PC-9 (cell line): Measurements from ENCODE around the gene CDC37L1. TPM values are rescaled to one million over a fixed set of nuclear protein-coding genes. Genes with fewer than 3 reads are reported as not detected.

Source experiments
- BruUV-seq: library from RNA; stranded (reverse); fragments of 400-500 nt; replicated peaks from 2 replicates; lab custom pipeline; 2021; lab: Mats Ljungman, UMichigan
- CTCF ChIA-PET: fragments of 300-600 bp; sonication (Branson Sonifier 250); formaldehyde crosslinking; loops from one replicate; lab custom pipeline; 2022; ENCODE audit warnings: antibody characterized with exemption; lab: Charles Lee
- POLR2A ChIA-PET: fragments of 300-600 bp; sonication (Branson Sonifier 250); formaldehyde crosslinking; loops from one replicate; lab custom pipeline; 2022; ENCODE audit warnings: antibody characterized with exemption; ENCODE audit not compliant: unreplicated experiment; lab: Charles Lee
- DNase-seq, 2 experiments: peaks; one replicate each; pipeline versions ENCODE4 v3.0.0 to v3.0.0-alpha.2; 2015 to 2022; ENCODE audit warnings: mixed read lengths in 1 of 2
- H2AFZ ChIP-seq: fragments of 200-600 bp; sonication (generic); 2 replicates; pipeline ENCODE4 v1.8.1; 2017; ENCODE audit warnings: antibody characterized with exemption
- H3F3A ChIP-seq: fragments of 200-600 bp; sonication (generic); 2 replicates; pipeline ENCODE4 v1.8.1; 2017; ENCODE audit warnings: antibody characterized with exemption, mild to moderate bottlenecking, low read depth; ENCODE audit not compliant: insufficient read depth
- H3K27ac ChIP-seq: fragments of 200-600 bp; sonication (generic); 2 replicates; pipeline ENCODE4 v1.6.1; 2016; ENCODE audit warnings: mixed run types
- H3K27me3 ChIP-seq: fragments of 200-600 bp; sonication (generic); 2 replicates; pipeline ENCODE4 v1.6.1; 2016; ENCODE audit warnings: low read depth, mixed run types; ENCODE audit not compliant: insufficient read depth
- H3K36me3 ChIP-seq: fragments of 200-600 bp; sonication (generic); 2 replicates; pipeline ENCODE4 v1.6.1; 2016; ENCODE audit warnings: low read depth, mixed run types
- H3K4me1 ChIP-seq: fragments of 200-600 bp; sonication (generic); replicated peaks from 2 replicates; pipeline ENCODE4 v1.6.1; 2016; ENCODE audit warnings: mixed run types; ENCODE audit not compliant: insufficient read depth
- H3K4me2 ChIP-seq: fragments of 200-600 bp; sonication (generic); 2 replicates; pipeline ENCODE4 v1.6.1; 2017; ENCODE audit warnings: mixed run types
- H3K4me3 ChIP-seq: fragments of 200-600 bp; sonication (generic); 2 replicates; pipeline ENCODE4 v1.6.1; 2016; ENCODE audit warnings: mixed run types
- H3K79me2 ChIP-seq: fragments of 200-600 bp; sonication (generic); 2 replicates; pipeline ENCODE4 v1.6.1; 2017; ENCODE audit warnings: low read depth, mixed run types
- H3K9me2 ChIP-seq: fragments of 200-600 bp; sonication (generic); 2 replicates; pipeline ENCODE4 v1.8.1; 2017; ENCODE audit warnings: mild to moderate bottlenecking; ENCODE audit not compliant: insufficient read depth
- H3K9me3 ChIP-seq: fragments of 200-600 bp; sonication (generic); 2 replicates; pipeline ENCODE4 v1.8.1; 2016; ENCODE audit warnings: low read depth; ENCODE audit not compliant: insufficient read depth
- H4K20me1 ChIP-seq: fragments of 200-600 bp; sonication (generic); 2 replicates; pipeline ENCODE4 v1.8.1; 2017; ENCODE audit not compliant: insufficient read depth
- EZH2 ChIP-seq: fragments of 200-600 bp; sonication (generic); IDR thresholded peaks from 2 replicates; pipeline ENCODE4 v1.8.0; 2017; ENCODE audit warnings: antibody characterized with exemption, low read depth
- intact Hi-C: fragments of 100-400 bp; cut with micrococcal nuclease; formaldehyde crosslinking; loops from one replicate; pipeline ENCODE4 v1.10.0; 2022; ENCODE audit not compliant: unreplicated experiment
- total RNA-seq: library from RNA; stranded (reverse); gene quantifications from 2 replicates; pipeline ENCODE4 v1.2.3, GENCODE V29; 2021
- TF ChIP-seq, protein P1 (sequence below): fragments of 200-600 bp; sonication (generic); conservative IDR thresholded peaks from 2 replicates; pipeline ENCODE4 v1.6.1; 2017; ENCODE audit warnings: mixed run types, antibody characterized with exemption, mild to moderate bottlenecking, moderate library complexity

The CDC37L1 gene
- total RNA-seq, 1 experiment from 2014 or later: 6.7 TPM

- Histone ChIP-seq H3K4me2 (no peak overlapping the region), H2AFZ (no peak overlapping the region), H3K9me3 (no peaks in the 10 kb centered on the region), H3F3A (no peaks in the 10 kb centered on the region), H3K9me2 (no peaks in the 10 kb centered on the region), H3K4me3 (no peak overlapping the region), H3K36me3 (peaks cover 13% of the 10 kb centered on the region; the same call in 1 of the 2 replicates), H3K27ac (no peak overlapping the region), H4K20me1 (no peaks in the 10 kb centered on the region), H3K79me2 (no peaks in the 10 kb centered on the region), H3K27me3 (no peaks in the 10 kb centered on the region), H3K4me1 (no peaks in the 10 kb centered on the region)
- ChIA-PET POLR2A (no interaction called here), CTCF (interaction anchor here (0.5 kb wide), 1 partner anchor 36 kb away, joined by 3 read pairs; no protein-coding TSS in a partner anchor)
- TF ChIP-seq, protein P1, sequence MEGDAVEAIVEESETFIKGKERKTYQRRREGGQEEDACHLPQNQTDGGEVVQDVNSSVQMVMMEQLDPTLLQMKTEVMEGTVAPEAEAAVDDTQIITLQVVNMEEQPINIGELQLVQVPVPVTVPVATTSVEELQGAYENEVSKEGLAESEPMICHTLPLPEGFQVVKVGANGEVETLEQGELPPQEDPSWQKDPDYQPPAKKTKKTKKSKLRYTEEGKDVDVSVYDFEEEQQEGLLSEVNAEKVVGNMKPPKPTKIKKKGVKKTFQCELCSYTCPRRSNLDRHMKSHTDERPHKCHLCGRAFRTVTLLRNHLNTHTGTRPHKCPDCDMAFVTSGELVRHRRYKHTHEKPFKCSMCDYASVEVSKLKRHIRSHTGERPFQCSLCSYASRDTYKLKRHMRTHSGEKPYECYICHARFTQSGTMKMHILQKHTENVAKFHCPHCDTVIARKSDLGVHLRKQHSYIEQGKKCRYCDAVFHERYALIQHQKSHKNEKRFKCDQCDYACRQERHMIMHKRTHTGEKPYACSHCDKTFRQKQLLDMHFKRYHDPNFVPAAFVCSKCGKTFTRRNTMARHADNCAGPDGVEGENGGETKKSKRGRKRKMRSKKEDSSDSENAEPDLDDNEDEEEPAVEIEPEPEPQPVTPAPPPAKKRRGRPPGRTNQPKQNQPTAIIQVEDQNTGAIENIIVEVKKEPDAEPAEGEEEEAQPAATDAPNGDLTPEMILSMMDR: no peak
- TF ChIP-seq EZH2: no peak
- no TSS peak for BruUV-seq
- intact Hi-C loops: no loop called here
- DNase-seq: no peak
These were observed 22.2 kb downstream of the CDC37L1 start for GRCh38 chr9:4701526-4701925.

GRCh38 chr9:4704129-4704528 lies 24.8 kb downstream of the CDC37L1 start:
- Histone ChIP-seq H3K36me3 (peaks cover 7% of the 10 kb centered on the region; the same call in 1 of the 2 replicates), H2AFZ (no peak overlapping the region), H3K27ac (no peak overlapping the region), H3K27me3 (no peaks in the 10 kb centered on the region), H3F3A (no peaks in the 10 kb centered on the region), H3K4me3 (no peak overlapping the region), H4K20me1 (no peaks in the 10 kb centered on the region), H3K4me2 (no peak overlapping the region), H3K9me3 (no peaks in the 10 kb centered on the region), H3K4me1 (no peaks in the 10 kb centered on the region), H3K79me2 (no peaks in the 10 kb centered on the region), H3K9me2 (no peaks in the 10 kb centered on the region)
- ChIA-PET CTCF (interaction anchor here (0.6 kb wide), 2 partner anchors 11 to 1452 kb away, joined by 3 to 6 read pairs; no protein-coding TSS in a partner anchor), POLR2A (no interaction called here)
- TF ChIP-seq, protein P1: no peak
- TF ChIP-seq EZH2: no peak
- intact Hi-C loops: no loop called here
- no peak for DNase-seq
- no TSS peak for BruUV-seq

DNA sequence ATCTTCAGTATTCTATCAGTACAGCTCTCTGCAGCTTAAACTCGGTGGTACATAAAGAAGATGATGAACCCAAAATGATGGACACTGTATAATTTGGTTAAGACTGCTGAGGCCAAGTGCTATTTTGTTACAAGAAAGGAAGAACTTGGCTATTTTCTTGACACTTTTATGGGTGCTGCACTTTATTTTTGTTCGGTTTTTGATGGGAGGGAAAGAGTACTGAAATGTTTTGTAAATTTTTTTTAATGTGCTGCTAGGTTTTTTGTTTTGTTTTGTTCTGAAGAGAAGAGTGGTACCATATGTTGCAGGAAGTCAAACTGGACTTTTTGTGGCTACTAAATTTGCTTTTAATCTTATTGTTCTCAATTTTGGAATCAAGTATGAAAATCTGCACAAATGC lies 26.7 kb downstream of the CDC37L1 start:
- H3K36me3 ChIP-seq: 0 out of 2 replicates have a peak, but pooled peaks cover 5% of the 10 kb centered on the region
- H3K4me1 ChIP-seq: no peaks in the 10 kb centered on the region
- H2AFZ ChIP-seq: no peak overlapping the region
- no peaks in the 10 kb centered on the region for H4K20me1 ChIP-seq
- no peaks in the 10 kb centered on the region for H3K79me2 ChIP-seq
- CTCF ChIA-PET: no interaction called here
- POLR2A ChIA-PET: no interaction called here
- intact Hi-C loops: no loop called here
- peaks cover 4% of the 10 kb centered on the region; the same call in 1 of the 2 replicates for H3F3A ChIP-seq
- H3K27me3 ChIP-seq: no peaks in the 10 kb centered on the region
- no peak for TF ChIP-seq EZH2
- TF ChIP-seq, protein P1: no peak
- H3K27ac ChIP-seq: no peak overlapping the region
- no peak for DNase-seq
- H3K9me2 ChIP-seq: no peaks in the 10 kb centered on the region
- no peak overlapping the region for H3K4me3 ChIP-seq
- BruUV-seq: no TSS peak
- H3K9me3 ChIP-seq: no peaks in the 10 kb centered on the region
- H3K4me2 ChIP-seq: no peak overlapping the region
